Measurements from ENCODE around the gene HABP4.

GRCh38 chr9:96494215-96494800 is 44.3 kb downstream of the HABP4 start:
- no peak for TF ChIP-seq CTCF (IDR thresholded peaks at IDR 0.05)
- no peak for TF ChIP-seq POLR2A (IDR thresholded peaks at IDR 0.05)
